ENCODE data around the gene HUWE1. TPM values are rescaled to one million over a fixed set of nuclear protein-coding genes. Genes with fewer than 3 reads are reported as not detected.

The HUWE1 gene
- total RNA-seq, 1 donor from 2014 or later: 120 TPM

DNA sequence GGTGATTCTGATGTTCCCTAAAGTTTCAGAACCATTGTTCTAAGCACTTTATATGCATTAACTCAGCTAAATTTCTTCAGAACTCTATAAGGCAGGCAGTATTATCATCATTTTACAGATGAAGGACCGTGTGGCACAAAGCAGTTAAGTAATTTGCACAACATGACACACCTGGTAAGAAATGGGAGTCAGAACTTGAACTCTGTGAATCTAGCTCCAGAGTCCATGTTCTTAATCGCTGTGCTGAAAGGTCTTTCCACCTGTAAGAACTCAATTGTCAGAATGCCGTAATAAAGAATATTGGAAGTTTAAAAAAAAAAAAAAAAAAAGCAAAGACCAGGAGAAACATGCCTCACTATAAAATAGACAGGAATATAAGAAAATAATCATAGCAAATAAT is 9.2 kb downstream of the HUWE1 start:
- DNase-seq (ENCODE audit: extremely low spot score in 2 of 2): no peak
- no peaks in the 10 kb centered on the region for H3K36me3 ChIP-seq
- intact Hi-C loops (cut with DNase I): no loop called here

DNA sequence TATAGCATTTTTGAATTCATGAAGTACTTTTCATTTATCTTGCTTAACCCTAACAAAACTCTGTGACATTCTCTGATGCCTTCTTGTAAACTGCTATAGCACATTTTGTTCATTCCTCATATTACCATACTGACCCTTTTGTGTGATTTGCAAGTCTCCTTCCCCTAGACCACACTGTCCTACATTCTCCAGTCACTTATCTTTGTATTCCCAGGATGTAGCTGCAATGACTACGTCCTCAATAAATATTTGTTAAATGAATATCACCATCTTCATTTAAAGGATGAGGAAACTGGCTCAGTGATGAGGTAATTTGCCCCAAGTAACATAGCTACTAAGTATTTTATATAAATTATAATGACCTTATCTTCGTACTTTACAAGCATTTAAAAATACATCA is 11.9 kb downstream of the HUWE1 start:
- no peak overlapping the region for H3K4me3 ChIP-seq
- H3K4me1 ChIP-seq: no peaks in the 10 kb centered on the region
- no peaks in the 10 kb centered on the region for H3K9me3 ChIP-seq
- H3K27me3 ChIP-seq: no peaks in the 10 kb centered on the region
- no peak for TF ChIP-seq POLR2A (IDR thresholded peaks at IDR 0.05)
- TF ChIP-seq, protein P1, sequence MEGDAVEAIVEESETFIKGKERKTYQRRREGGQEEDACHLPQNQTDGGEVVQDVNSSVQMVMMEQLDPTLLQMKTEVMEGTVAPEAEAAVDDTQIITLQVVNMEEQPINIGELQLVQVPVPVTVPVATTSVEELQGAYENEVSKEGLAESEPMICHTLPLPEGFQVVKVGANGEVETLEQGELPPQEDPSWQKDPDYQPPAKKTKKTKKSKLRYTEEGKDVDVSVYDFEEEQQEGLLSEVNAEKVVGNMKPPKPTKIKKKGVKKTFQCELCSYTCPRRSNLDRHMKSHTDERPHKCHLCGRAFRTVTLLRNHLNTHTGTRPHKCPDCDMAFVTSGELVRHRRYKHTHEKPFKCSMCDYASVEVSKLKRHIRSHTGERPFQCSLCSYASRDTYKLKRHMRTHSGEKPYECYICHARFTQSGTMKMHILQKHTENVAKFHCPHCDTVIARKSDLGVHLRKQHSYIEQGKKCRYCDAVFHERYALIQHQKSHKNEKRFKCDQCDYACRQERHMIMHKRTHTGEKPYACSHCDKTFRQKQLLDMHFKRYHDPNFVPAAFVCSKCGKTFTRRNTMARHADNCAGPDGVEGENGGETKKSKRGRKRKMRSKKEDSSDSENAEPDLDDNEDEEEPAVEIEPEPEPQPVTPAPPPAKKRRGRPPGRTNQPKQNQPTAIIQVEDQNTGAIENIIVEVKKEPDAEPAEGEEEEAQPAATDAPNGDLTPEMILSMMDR (IDR thresholded peaks at IDR 0.05): no peak
- TF ChIP-seq POLR2AphosphoS5 (IDR thresholded peaks at IDR 0.05; ENCODE audit: insufficient read depth in 1 of 2, low read depth in 1 of 2): no peak
- DNase-seq (ENCODE audit: extremely low spot score in 2 of 2): no peak
- intact Hi-C loops (cut with DNase I): no loop called here
- H3K36me3 ChIP-seq: no peaks in the 10 kb centered on the region
- H3K27ac ChIP-seq: no peak overlapping the region

More for the DNA sequence above, 9.2 kb downstream of the HUWE1 start:
- Histone ChIP-seq H3K27ac (no peak overlapping the region), H3K9me3 (no peaks in the 10 kb centered on the region), H3K4me3 (no peak overlapping the region), H3K27me3 (no peaks in the 10 kb centered on the region), H3K4me1 (no peaks in the 10 kb centered on the region)
- TF ChIP-seq POLR2A (IDR thresholded peaks at IDR 0.05) (no peak), POLR2AphosphoS5 (IDR thresholded peaks at IDR 0.05; ENCODE audit: insufficient read depth in 1 of 2, low read depth in 1 of 2) (no peak)
- TF ChIP-seq, protein P1 (IDR thresholded peaks at IDR 0.05): no peak

DNA sequence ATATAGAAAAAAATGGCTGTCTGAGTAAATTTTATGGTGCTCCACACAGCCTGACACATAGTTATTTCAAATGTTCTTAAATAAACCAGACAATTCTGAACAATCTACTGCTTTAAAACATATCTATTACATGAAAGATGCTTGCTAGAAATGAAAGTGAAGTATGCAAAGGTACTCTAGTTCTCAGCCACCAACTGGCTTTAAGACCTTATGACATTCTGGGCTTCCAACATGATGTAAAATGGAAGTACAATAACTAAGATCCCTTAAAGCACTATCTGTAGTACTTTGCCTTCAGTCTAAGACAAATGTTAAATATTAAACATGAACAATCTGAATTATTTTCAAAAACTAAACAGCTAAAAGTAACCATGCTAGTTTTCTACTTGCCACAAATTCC is 17.3 kb downstream of the HUWE1 start:
- no peaks in the 10 kb centered on the region for H3K4me1 ChIP-seq
- no peak overlapping the region for H3K27ac ChIP-seq
- TF ChIP-seq, protein P1 (IDR thresholded peaks at IDR 0.05): no peak
- TF ChIP-seq POLR2AphosphoS5 (IDR thresholded peaks at IDR 0.05; ENCODE audit: insufficient read depth in 1 of 2, low read depth in 1 of 2) (no peak), POLR2A (IDR thresholded peaks at IDR 0.05) (no peak)
- no peak for DNase-seq (ENCODE audit: extremely low spot score in 2 of 2)
- intact Hi-C loops (cut with DNase I): no loop called here
- H3K4me3 ChIP-seq: no peak overlapping the region
- H3K36me3 ChIP-seq: no peaks in the 10 kb centered on the region
- no peaks in the 10 kb centered on the region for H3K27me3 ChIP-seq
- no peaks in the 10 kb centered on the region for H3K9me3 ChIP-seq

DNA sequence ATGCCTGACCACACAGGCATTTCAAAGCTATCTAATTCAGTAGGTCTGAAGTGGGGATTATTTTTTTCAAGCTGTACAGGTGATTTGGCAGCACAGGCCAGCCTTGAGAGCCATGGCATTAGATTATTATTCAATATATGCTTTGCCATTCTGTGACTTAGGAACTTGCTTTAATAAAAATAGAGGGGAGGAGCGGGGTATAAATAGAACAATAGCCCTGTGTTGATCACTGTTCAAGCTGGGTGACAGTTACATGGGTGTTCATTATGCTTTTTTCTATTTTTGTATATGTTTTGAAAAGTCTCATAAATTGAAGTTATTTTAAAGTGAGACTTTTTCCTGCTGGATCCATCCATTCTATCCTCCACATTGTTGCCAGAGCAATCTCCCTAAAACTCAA is 20.3 kb downstream of the HUWE1 start:
- no peak for TF ChIP-seq POLR2AphosphoS5 (IDR thresholded peaks at IDR 0.05; ENCODE audit: insufficient read depth in 1 of 2, low read depth in 1 of 2)
- TF ChIP-seq, protein P1 (IDR thresholded peaks at IDR 0.05): no peak
- no peak for TF ChIP-seq POLR2A (IDR thresholded peaks at IDR 0.05)
- H3K9me3 ChIP-seq: no peaks in the 10 kb centered on the region
- no peak for DNase-seq (ENCODE audit: extremely low spot score in 2 of 2)
- H3K4me1 ChIP-seq: no peaks in the 10 kb centered on the region
- no peak overlapping the region for H3K27ac ChIP-seq
- no peaks in the 10 kb centered on the region for H3K27me3 ChIP-seq
- H3K4me3 ChIP-seq: no peak overlapping the region
- no peaks in the 10 kb centered on the region for H3K36me3 ChIP-seq
- intact Hi-C loops (cut with DNase I): no loop called here

DNA sequence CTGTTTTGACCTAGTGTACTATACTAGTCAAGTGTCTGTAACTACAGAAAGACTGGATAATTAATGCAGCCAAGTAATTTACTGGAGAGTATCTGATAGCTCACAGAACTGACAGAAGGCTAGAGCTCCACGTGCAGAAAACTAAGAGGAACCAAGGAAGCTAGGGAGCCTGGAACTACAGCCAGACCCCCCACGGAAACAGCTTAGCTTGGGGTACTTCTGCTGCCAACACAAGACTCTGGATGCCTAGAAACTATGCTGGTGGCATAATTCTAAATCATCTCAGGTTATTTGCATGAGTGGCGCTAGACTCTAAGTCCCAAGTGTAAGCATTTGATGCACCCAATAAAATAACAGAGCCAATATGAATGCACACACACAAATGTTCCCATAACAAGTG is 26.5 kb downstream of the HUWE1 start:
- TF ChIP-seq, protein P1 (IDR thresholded peaks at IDR 0.05): no peak
- TF ChIP-seq POLR2A (IDR thresholded peaks at IDR 0.05) (no peak), POLR2AphosphoS5 (IDR thresholded peaks at IDR 0.05; ENCODE audit: insufficient read depth in 1 of 2, low read depth in 1 of 2) (no peak)
- H3K4me1 ChIP-seq: no peaks in the 10 kb centered on the region
- no peak overlapping the region for H3K27ac ChIP-seq
- no peak for DNase-seq (ENCODE audit: extremely low spot score in 2 of 2)
- H3K36me3 ChIP-seq: no peaks in the 10 kb centered on the region
- intact Hi-C loops (cut with DNase I): no loop called here
- H3K4me3 ChIP-seq: no peak overlapping the region
- no peaks in the 10 kb centered on the region for H3K27me3 ChIP-seq
- H3K9me3 ChIP-seq: no peaks in the 10 kb centered on the region
